ENCODE measurements around the gene CGB8.
"Not testable (repeated sequence)": the region's sequence is repeated elsewhere in the genome, so short reads cannot be mapped to it uniquely, and the experiment has no call there.

The CGB8 gene

GRCh38 chr19:49085020-49085867, 36.3 kb upstream of the CGB8 start, which contains the start of gene SNRNP70:
SNRNP70 (plus strand) TSS chr19:49085451; CDS start chr19:49086415, 964 bp downstream.
- no peak for TF ChIP-seq CTCF (IDR thresholded peaks at IDR 0.05; ENCODE audit: low read depth, low read length)
- peak within 1 kb of the TSS; percentile 70 for H3K4me3 ChIP-seq (ENCODE audit: low read depth, low read length)

DNA sequence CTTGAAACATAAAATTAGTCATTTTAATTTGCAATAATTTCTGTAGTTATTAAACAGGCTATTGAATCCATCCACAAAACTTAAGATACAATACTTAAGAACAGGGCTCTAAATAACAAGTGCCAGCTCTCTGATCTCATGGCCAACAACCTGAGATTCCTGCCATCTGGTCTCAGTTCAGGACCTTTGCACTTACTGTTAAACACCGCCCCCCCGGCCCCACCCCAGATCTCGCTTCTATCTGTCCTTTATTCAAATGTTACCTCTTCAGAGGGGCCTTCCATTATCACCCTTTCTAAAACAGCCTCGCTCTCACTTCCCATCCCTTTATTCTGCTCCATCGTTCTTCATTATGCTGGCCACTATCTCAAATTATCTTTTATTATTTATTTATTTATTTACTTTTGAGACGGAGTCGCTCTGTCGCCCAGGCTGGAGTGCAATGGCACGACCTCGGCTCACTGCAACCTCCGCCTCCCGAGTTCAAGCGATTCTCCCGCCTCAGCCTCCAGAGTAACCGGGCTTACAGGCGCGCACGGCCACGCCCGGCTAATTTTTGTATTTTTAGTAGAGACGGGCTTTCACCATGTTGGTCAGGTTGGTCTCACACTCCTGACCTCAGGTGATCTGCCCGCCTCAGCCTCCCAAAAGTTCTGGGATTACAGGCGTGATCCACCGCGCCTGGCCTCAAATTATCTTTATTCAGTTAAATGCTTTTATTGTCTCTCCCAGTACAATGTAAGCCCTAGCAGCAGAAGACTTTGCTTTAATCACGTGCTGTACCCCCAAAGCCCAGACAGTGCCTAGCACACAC, 35.5 kb upstream of the CGB8 start:
- peak overlapping the region; percentile 70 for H3K4me3 ChIP-seq (ENCODE audit: low read depth, low read length)
- no peak for TF ChIP-seq CTCF (IDR thresholded peaks at IDR 0.05; ENCODE audit: low read depth, low read length)

DNA sequence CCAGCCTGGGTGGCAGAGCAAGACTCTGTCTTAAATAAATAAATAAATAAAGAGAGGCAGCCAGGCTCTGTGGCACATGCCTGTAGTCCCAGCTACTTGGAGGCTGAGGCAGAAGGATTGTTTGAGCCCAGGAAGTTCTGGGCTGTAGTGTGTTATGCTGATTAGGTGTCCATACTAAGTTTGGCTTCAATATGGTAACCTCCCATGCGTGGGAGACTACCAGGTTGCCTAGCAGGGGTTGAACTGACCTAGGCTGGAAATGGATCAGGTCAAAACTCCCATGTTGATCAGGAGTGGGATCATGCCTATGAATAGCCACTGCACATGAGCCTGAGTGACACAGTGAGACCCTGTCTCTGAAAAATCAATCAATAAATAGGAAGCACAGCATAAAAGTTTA, 32.4 kb upstream of the CGB8 start:
- H3K4me3 ChIP-seq (ENCODE audit: low read depth, low read length) = no peak overlapping the region
- TF ChIP-seq CTCF (IDR thresholded peaks at IDR 0.05; ENCODE audit: low read depth, low read length) = no peak

GRCh38 chr19:49080392-49080791, 31.5 kb upstream of the CGB8 start:
- no peak overlapping the region for H3K4me3 ChIP-seq (ENCODE audit: low read depth, low read length)
- TF ChIP-seq CTCF (IDR thresholded peaks at IDR 0.05; ENCODE audit: low read depth, low read length) = no peak

DNA sequence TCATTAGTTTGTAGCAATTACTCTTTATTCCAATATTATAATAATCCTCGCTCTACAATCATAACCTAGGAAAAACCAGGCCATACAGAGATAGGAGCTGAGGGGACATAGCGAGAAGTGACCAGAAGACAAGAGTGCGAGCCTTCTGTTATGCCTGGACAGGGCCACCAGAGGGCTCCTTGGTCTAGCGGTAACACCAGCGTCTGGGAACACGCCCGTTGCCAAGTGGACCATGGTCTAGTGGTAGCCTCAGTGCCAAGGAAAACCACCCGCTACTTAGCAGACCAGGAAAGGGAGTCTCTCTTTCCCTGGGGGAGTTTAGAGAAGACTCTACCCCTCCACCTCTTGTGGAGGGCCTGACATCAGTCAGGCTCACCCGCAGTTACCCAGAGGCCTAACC, 26.0 kb upstream of the CGB8 start:
- H3K4me3 ChIP-seq (ENCODE audit: low read depth, low read length) = not testable (repeated sequence)
- TF ChIP-seq CTCF (IDR thresholded peaks at IDR 0.05; ENCODE audit: low read depth, low read length) = peak; percentile 60

GRCh38 chr19:49073514-49074378, 24.8 kb upstream of the CGB8 start:
- H3K4me3 ChIP-seq (ENCODE audit: low read depth, low read length) = no peak overlapping the region
- no peak for TF ChIP-seq CTCF (IDR thresholded peaks at IDR 0.05; ENCODE audit: low read depth, low read length)

Measured in WI38 (cell line).